ENCODE data around the gene PIBF1. TPM values are rescaled to one million over a fixed set of nuclear protein-coding genes. Genes with fewer than 3 reads are reported as not detected.

PIBF1 gene
- total RNA-seq, 1 donor from 2014 or later: 40.2 TPM

DNA sequence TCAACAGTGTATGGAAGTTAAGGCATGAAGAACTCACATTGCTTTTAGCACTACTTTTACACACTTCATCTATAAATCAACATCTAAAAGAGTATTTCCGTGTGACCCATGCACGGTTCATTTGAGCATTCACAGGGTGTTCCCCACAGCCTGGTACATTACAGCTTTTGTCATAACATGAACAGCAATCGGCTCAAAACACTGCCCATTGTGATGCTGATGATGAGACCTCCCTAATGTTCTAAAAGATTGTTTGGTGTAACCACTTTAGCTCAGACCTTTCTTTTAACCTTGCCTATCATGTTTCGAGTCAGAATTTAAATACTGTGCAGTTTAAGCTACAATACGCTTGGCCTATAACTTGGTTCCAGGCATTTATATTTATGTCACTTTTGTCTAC is 272.8 kb downstream of the PIBF1 start:
- Mint-ChIP-seq H3K27me3 (ENCODE audit: low read depth) (no peaks in the 10 kb centered on the region), H3K27ac (peak overlapping the region; percentile 77), H3K36me3 (no peaks in the 10 kb centered on the region), H3K4me1 (peaks cover 41% of the 10 kb centered on the region), H3K4me3 (no peak overlapping the region), H3K9me3 (peaks cover 3% of the 10 kb centered on the region)
- TF ChIP-seq, protein P1, sequence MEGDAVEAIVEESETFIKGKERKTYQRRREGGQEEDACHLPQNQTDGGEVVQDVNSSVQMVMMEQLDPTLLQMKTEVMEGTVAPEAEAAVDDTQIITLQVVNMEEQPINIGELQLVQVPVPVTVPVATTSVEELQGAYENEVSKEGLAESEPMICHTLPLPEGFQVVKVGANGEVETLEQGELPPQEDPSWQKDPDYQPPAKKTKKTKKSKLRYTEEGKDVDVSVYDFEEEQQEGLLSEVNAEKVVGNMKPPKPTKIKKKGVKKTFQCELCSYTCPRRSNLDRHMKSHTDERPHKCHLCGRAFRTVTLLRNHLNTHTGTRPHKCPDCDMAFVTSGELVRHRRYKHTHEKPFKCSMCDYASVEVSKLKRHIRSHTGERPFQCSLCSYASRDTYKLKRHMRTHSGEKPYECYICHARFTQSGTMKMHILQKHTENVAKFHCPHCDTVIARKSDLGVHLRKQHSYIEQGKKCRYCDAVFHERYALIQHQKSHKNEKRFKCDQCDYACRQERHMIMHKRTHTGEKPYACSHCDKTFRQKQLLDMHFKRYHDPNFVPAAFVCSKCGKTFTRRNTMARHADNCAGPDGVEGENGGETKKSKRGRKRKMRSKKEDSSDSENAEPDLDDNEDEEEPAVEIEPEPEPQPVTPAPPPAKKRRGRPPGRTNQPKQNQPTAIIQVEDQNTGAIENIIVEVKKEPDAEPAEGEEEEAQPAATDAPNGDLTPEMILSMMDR (IDR thresholded peaks at IDR 0.05; ENCODE audit: unreplicated experiment): no peak
- DNase-seq (ENCODE audit: low spot score in 2 of 2, unreplicated experiment in 2 of 2): no peak

DNA sequence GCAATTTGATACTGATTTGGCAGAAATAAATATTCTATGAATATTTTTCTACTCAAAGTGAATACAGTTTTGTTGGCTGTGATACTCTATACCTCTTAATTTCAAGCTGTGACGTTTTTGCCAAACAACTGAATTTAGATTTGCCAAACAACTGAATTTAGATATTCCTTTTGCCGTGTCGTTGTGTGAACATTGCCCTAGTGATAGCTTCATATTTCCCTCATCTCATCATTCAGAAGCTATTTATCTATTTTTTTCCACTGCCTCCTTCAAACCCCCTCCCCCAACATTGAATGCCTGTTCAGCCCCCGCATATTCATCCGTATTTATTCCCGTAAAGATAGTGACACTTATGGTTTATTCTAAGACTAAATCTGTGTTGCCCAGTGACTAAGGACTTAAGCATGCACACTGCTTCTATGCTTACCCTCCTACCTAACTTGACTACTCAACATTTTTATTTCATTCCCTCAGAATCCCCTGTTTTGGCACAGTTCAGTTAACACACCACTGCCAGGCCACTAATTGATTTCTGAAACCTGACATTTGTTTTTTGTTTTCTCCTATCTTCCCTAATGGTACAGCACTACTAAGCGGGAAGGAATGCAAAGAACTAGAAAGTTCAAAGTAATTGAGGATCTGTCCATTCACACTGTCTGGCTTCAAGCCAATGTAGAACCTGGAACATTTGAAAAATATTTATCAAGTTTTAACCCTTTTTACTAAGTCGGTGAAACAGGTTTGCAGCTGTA is 274.1 kb downstream of the PIBF1 start:
- Mint-ChIP-seq H3K4me1 (peaks cover 48% of the 10 kb centered on the region), H3K9me3 (no peaks in the 10 kb centered on the region), H3K27me3 (ENCODE audit: low read depth) (peaks cover 5% of the 10 kb centered on the region), H3K4me3 (peak overlapping the region; percentile 9), H3K36me3 (no peaks in the 10 kb centered on the region), H3K27ac (peak overlapping the region; percentile 91)
- DNase-seq (ENCODE audit: low spot score in 2 of 2, unreplicated experiment in 2 of 2): no peak
- TF ChIP-seq, protein P1 (IDR thresholded peaks at IDR 0.05; ENCODE audit: unreplicated experiment): no peak

DNA sequence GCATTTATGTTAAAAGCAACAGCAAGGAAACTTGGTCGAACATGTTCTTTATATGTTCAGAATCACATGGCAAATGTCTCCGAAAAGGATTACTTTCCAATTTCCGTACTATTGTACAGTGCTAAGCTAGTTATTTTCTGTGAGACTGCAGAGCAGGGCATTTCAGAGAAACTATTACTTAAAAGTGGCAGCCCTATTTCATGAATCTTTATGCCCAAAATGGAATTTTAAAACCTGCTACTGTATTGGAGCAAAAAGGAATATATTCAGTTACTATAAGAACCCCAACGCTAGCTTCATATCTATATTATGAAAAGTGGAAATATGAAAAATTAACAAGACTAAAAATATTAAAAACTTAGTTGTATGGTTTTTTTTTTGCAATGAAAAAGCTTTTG is 274.6 kb downstream of the PIBF1 start:
- H3K27ac Mint-ChIP-seq: peak overlapping the region; percentile 91
- H3K36me3 Mint-ChIP-seq: no peaks in the 10 kb centered on the region
- no peaks in the 10 kb centered on the region for H3K9me3 Mint-ChIP-seq
- DNase-seq (ENCODE audit: low spot score in 2 of 2, unreplicated experiment in 2 of 2): no peak
- TF ChIP-seq, protein P1 (IDR thresholded peaks at IDR 0.05; ENCODE audit: unreplicated experiment): no peak
- peaks cover 5% of the 10 kb centered on the region for H3K27me3 Mint-ChIP-seq (ENCODE audit: low read depth)
- peaks cover 51% of the 10 kb centered on the region for H3K4me1 Mint-ChIP-seq
- no peak overlapping the region for H3K4me3 Mint-ChIP-seq

GRCh38 chr13:73057284-73058063 is 275.5 kb downstream of the PIBF1 start:
- peaks cover 60% of the 10 kb centered on the region for H3K4me1 Mint-ChIP-seq
- H3K27me3 Mint-ChIP-seq (ENCODE audit: low read depth): peaks cover 8% of the 10 kb centered on the region

GRCh38 chr13:73058064-73058313 is 276.1 kb downstream of the PIBF1 start:
- no peaks in the 10 kb centered on the region for H3K9me3 Mint-ChIP-seq
- H3K4me1 Mint-ChIP-seq: peaks cover 62% of the 10 kb centered on the region
- H3K27me3 Mint-ChIP-seq (ENCODE audit: low read depth): peaks cover 8% of the 10 kb centered on the region
- no peak for DNase-seq (ENCODE audit: low spot score in 2 of 2, unreplicated experiment in 2 of 2)
- H3K4me3 Mint-ChIP-seq: peak overlapping the region; percentile 77
- peaks cover 8% of the 10 kb centered on the region for H3K36me3 Mint-ChIP-seq
- peak overlapping the region; percentile 92 for H3K27ac Mint-ChIP-seq
- TF ChIP-seq, protein P1 (IDR thresholded peaks at IDR 0.05; ENCODE audit: unreplicated experiment): no peak

More at GRCh38 chr13:73057284-73058063, 275.5 kb downstream of the PIBF1 start:
- Mint-ChIP-seq H3K4me3 (peak overlapping the region; percentile 77), H3K9me3 (no peaks in the 10 kb centered on the region), H3K36me3 (peaks cover 6% of the 10 kb centered on the region), H3K27ac (peak overlapping the region; percentile 92)
- TF ChIP-seq, protein P1 (IDR thresholded peaks at IDR 0.05; ENCODE audit: unreplicated experiment): no peak
- no peak for DNase-seq (ENCODE audit: low spot score in 2 of 2, unreplicated experiment in 2 of 2)
